SU-DHL-6 (cell line): Measurements from ENCODE around the gene LATS1.

Source experiments
- CTCF ChIP-seq: fragments of 200-600 bp; sonication (generic); IDR thresholded peaks from one replicate; pipeline ENCODE4 v1.5.1; 2017; ENCODE audit warnings: antibody characterized with exemption, mild to moderate bottlenecking, low read length, moderate library complexity; ENCODE audit not compliant: insufficient read depth, poor library complexity, severe bottlenecking
- EZH2phosphoT487 ChIP-seq: fragments of 200-600 bp; sonication (generic), shearing (Covaris generic); conservative IDR thresholded peaks from 2 replicates; pipeline ENCODE4 v1.6.1; 2018; ENCODE audit warnings: mild to moderate bottlenecking, antibody characterized with exemption, low read length, moderate library complexity, mixed read lengths

- TF ChIP-seq CTCF, result peak; percentile 69
- TF ChIP-seq EZH2phosphoT487, result no peak
These were observed 6.0 kb upstream of the LATS1 start for GRCh38 chr6:149723771-149724417.
